ENCODE results near the gene TP73.

- TF ChIP-seq POLR2A (IDR thresholded peaks at IDR 0.05) (no peak), CTCF (IDR thresholded peaks at IDR 0.05) (no peak)
These were observed 48.3 kb downstream of the TP73 start for GRCh38 chr1:3700631-3701030.
